Measurements from ENCODE around the gene PLA2G3. TPM values are rescaled to one million over a fixed set of nuclear protein-coding genes. Genes with fewer than 3 reads are reported as not detected.
"Not testable (repeated sequence)": the region's sequence is repeated elsewhere in the genome, so short reads cannot be mapped to it uniquely, and the experiment has no call there.

The PLA2G3 gene
- total RNA-seq, 2 donors from 2014 or later: not detected

GRCh38 chr22:31178859-31179258 is 38.6 kb upstream of the PLA2G3 start:
- no peak overlapping the region for H3K4me3 ChIP-seq
- peaks cover 0 to 16% of the 10 kb centered on the region in 2 donors for H3K4me1 ChIP-seq
- no peaks in the 10 kb centered on the region for H3K27me3 ChIP-seq
- no peaks in the 10 kb centered on the region for H3K9me3 ChIP-seq
- H3K27ac ChIP-seq: no peak overlapping the region
- peaks cover 22% of the 10 kb centered on the region for H3K36me3 ChIP-seq
- TF ChIP-seq CTCF (IDR thresholded peaks at IDR 0.05): no peak
- DNase-seq (ENCODE audit: low spot score): no peak

- no peak for DNase-seq (ENCODE audit: low spot score)
- no peak overlapping the region for H3K4me3 ChIP-seq
- no peaks in the 10 kb centered on the region for H3K9me3 ChIP-seq
- H3K27me3 ChIP-seq: no peaks in the 10 kb centered on the region
- no peak overlapping the region for H3K27ac ChIP-seq
- no peak for TF ChIP-seq CTCF (IDR thresholded peaks at IDR 0.05)
- peaks cover 0 to 29% of the 10 kb centered on the region in 2 donors for H3K4me1 ChIP-seq
- peaks cover 22% of the 10 kb centered on the region for H3K36me3 ChIP-seq
These were observed 37.3 kb upstream of the PLA2G3 start for GRCh38 chr22:31177420-31178162.

- Histone ChIP-seq H3K27me3 (no peaks in the 10 kb centered on the region), H3K9me3 (no peaks in the 10 kb centered on the region), H3K4me1 (peaks cover 0 to 35% of the 10 kb centered on the region in 2 donors), H3K4me3 (no peak overlapping the region), H3K27ac (no peak overlapping the region), H3K36me3 (peaks cover 22% of the 10 kb centered on the region)
- TF ChIP-seq CTCF (IDR thresholded peaks at IDR 0.05): no peak
- no peak for DNase-seq (ENCODE audit: low spot score)
These were observed 36.6 kb upstream of the PLA2G3 start for GRCh38 chr22:31176923-31177322.

- no peak for DNase-seq (ENCODE audit: low spot score)
- Histone ChIP-seq H3K4me1 (peaks cover 0 to 55% of the 10 kb centered on the region in 2 donors), H3K9me3 (no peaks in the 10 kb centered on the region), H3K27me3 (no peaks in the 10 kb centered on the region), H3K27ac (no peak overlapping the region), H3K36me3 (peaks cover 20% of the 10 kb centered on the region), H3K4me3 (no peak overlapping the region)
- TF ChIP-seq CTCF (IDR thresholded peaks at IDR 0.05): no peak
These were observed 33.3 kb upstream of the PLA2G3 start for GRCh38 chr22:31173386-31174145.

GRCh38 chr22:31171734-31172133 is 31.4 kb upstream of the PLA2G3 start:
- H3K9me3 ChIP-seq; H3K4me3 ChIP-seq; H3K27ac ChIP-seq; H3K27me3 ChIP-seq; DNase-seq (ENCODE audit: low spot score); H3K36me3 ChIP-seq: not testable (repeated sequence)
- peaks cover 0 to 58% of the 10 kb centered on the region in 2 donors for H3K4me1 ChIP-seq

- Histone ChIP-seq H3K4me1 (peaks cover 0 to 58% of the 10 kb centered on the region in 2 donors), H3K27ac (no peak overlapping the region), H3K36me3 (peaks cover 4% of the 10 kb centered on the region), H3K4me3 (no peak overlapping the region), H3K9me3 (no peaks in the 10 kb centered on the region), H3K27me3 (no peaks in the 10 kb centered on the region)
- no peak for TF ChIP-seq CTCF (IDR thresholded peaks at IDR 0.05)
- DNase-seq (ENCODE audit: low spot score): no peak
These were observed 30.7 kb upstream of the PLA2G3 start for GRCh38 chr22:31170971-31171370.
